BLaER1 (cell line): ENCODE measurements around the gene DAZAP1.

Experiments used
- H3K27ac ChIP-seq: shearing (Covaris generic); formaldehyde crosslinking; 2 replicates; pipeline ENCODE4 v1.8.1; 2022
- H3K27me3 ChIP-seq: shearing (Covaris generic); formaldehyde crosslinking; 2 replicates; pipeline ENCODE4 v1.8.1; 2022
- H3K36me3 ChIP-seq: shearing (Covaris generic); formaldehyde crosslinking; 2 replicates; pipeline ENCODE4 v1.8.1; 2022
- H3K4me1 ChIP-seq: shearing (Covaris generic); formaldehyde crosslinking; 2 replicates; pipeline ENCODE4 v1.8.1; 2022
- H3K4me2 ChIP-seq: shearing (Covaris generic); formaldehyde crosslinking; 2 replicates; pipeline ENCODE4 v1.8.1; 2022
- H3K4me3 ChIP-seq: shearing (Covaris generic); formaldehyde crosslinking; 2 replicates; pipeline ENCODE4 v1.8.1; 2022
- H3K9ac ChIP-seq: shearing (Covaris generic); formaldehyde crosslinking; 2 replicates; pipeline ENCODE4 v1.8.1; 2022
- H3K9me3 ChIP-seq: shearing (Covaris generic); formaldehyde crosslinking; 2 replicates; pipeline ENCODE4 v1.8.1; 2022
- H4K20me1 ChIP-seq: shearing (Covaris generic); formaldehyde crosslinking; 2 replicates; pipeline ENCODE4 v1.8.1; 2022
- Cebpa-rat ChIP-seq: shearing (Covaris generic); IDR thresholded peaks from 2 replicates; pipeline ENCODE4 v1.8.1; 2022

The DAZAP1 gene

DNA sequence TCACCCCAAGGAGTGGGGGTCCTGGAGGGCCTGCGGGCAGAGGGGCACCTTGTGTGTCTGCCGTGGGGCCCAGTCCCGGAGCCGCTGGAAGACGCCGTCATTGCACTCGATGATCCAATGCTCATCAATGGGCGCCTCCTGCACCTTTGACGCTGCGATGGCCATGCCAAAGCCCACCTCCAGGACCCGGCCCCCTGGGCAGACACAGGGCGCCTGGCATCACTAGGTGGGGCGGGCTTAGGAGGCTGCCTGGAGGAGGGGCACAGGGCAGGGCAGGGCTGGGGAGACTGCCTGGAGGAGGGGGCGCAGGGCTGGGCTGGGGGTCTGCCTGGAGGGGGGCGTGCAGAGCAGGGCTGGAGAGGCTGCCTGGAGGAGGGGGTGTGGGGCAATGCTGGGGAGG is 7.6 kb upstream of the DAZAP1 start:
- H3K9ac ChIP-seq, result peak overlapping the region; percentile 24; the same call in 1 of the 2 replicates
- no peak for TF ChIP-seq Cebpa-rat
- H3K36me3 ChIP-seq, result peaks cover 40% of the 10 kb centered on the region
- H4K20me1 ChIP-seq, result peaks cover 62% of the 10 kb centered on the region
- H3K4me3 ChIP-seq, result no peak overlapping the region
- H3K27me3 ChIP-seq, result no peaks in the 10 kb centered on the region
- H3K4me2 ChIP-seq, result peak overlapping the region; percentile 95
- H3K9me3 ChIP-seq, result no peaks in the 10 kb centered on the region
- H3K27ac ChIP-seq, result no peak overlapping the region
- H3K4me1 ChIP-seq, result peaks cover 84% of the 10 kb centered on the region

- H3K36me3 ChIP-seq, result peaks cover 32% of the 10 kb centered on the region
- H3K27ac ChIP-seq, result peak overlapping the region; percentile 83
- peak overlapping the region; percentile 95 for H3K4me2 ChIP-seq
- peak overlapping the region; percentile 89 for H3K9ac ChIP-seq
- H3K4me3 ChIP-seq, result peak overlapping the region; percentile 93
- H4K20me1 ChIP-seq, result peaks cover 54% of the 10 kb centered on the region
- H3K27me3 ChIP-seq, result no peaks in the 10 kb centered on the region
- no peaks in the 10 kb centered on the region for H3K9me3 ChIP-seq
- no peak for TF ChIP-seq Cebpa-rat
- H3K4me1 ChIP-seq, result peaks cover 85% of the 10 kb centered on the region
These were observed 6.9 kb upstream of the DAZAP1 start for GRCh38 chr19:1400281-1401137.

DNA sequence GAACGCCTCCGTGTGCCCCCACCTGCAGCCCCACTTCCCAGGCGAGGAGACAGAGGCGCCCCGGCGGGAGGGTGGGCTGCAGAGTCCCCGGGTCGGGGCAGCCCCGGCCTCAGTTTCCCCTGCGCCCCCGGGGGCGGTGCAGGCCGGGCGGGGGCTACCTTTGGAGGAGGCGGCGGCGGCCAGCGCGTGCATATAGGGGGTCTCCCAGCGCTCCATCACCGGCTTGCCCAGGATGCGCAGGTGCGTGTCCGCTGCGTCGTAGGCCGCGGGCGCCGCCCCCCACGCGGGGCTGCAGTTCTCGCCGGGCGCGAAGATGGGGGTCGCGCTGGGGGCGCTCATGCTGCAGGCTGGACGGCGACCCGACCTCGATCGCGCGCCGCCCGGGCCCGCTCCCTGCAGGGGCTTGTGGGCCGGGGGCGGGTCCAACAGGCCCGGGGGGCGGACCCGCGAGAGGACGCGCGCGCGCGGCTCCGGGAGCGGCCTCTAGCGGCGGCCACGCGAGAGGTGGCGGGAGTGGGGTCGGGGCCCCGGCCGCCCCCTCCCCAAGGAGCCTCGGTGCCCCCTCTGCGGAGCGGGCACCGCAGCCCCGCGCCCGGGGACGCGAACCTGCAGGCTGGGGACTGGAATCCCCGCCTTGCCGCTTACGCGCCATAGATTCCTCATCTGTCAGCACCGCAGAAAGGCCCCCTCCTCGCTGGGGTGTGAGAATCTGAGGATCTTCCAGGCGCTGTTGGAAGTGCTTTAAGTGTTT is 6.1 kb upstream of the DAZAP1 start, which contains the start of gene GAMT:
Gene GAMT (minus strand): TSS at position 405 of the 751 bp plus-strand sequence. CDS start 66 bp downstream, at position 339.
- H3K9ac ChIP-seq, result peak within 1 kb of the TSS; percentile 89
- no peaks in the 10 kb centered on the region for H3K27me3 ChIP-seq
- peak within 1 kb of the TSS; percentile 95 for H3K4me2 ChIP-seq
- H4K20me1 ChIP-seq, result peaks cover 46% of the 10 kb centered on the region
- no peak for TF ChIP-seq Cebpa-rat
- peaks cover 85% of the 10 kb centered on the region for H3K4me1 ChIP-seq
- H3K4me3 ChIP-seq, result peak within 1 kb of the TSS; percentile 93
- peaks cover 27% of the 10 kb centered on the region for H3K36me3 ChIP-seq
- no peaks in the 10 kb centered on the region for H3K9me3 ChIP-seq
- H3K27ac ChIP-seq, result peak within 1 kb of the TSS; percentile 83

DNA sequence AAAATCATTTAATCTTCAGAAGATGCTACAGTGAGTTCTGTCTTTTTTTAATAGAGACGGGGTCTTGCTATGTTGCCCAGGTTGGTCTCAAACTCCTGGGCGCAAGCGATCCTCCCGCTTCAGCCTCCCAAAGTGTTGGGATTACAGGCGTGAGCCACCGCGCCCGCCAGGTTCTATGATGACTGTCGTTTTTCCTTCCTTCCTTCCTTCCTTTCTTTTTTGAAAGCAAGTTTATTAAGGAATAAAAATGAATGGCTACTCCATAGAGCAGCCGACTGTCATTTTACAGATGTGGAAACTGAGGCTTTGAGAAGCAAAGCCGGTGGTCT is 5.5 kb upstream of the DAZAP1 start:
- H3K9ac ChIP-seq, result peak overlapping the region; percentile 89
- peak overlapping the region; percentile 83 for H3K27ac ChIP-seq
- peak overlapping the region; percentile 95 for H3K4me2 ChIP-seq
- H3K36me3 ChIP-seq, result peaks cover 27% of the 10 kb centered on the region
- no peaks in the 10 kb centered on the region for H3K9me3 ChIP-seq
- TF ChIP-seq Cebpa-rat, result no peak
- peak overlapping the region; percentile 93 for H3K4me3 ChIP-seq
- peaks cover 41% of the 10 kb centered on the region for H4K20me1 ChIP-seq
- no peaks in the 10 kb centered on the region for H3K27me3 ChIP-seq
- peaks cover 85% of the 10 kb centered on the region for H3K4me1 ChIP-seq

GRCh38 chr19:1402411-1403070 is 4.8 kb upstream of the DAZAP1 start:
- Histone ChIP-seq H3K27me3 (no peaks in the 10 kb centered on the region), H3K9ac (0 out of 2 replicates have a peak overlapping the region, but pooled peaks have one; percentile 46), H3K4me2 (peak overlapping the region; percentile 95), H3K4me1 (peaks cover 79% of the 10 kb centered on the region), H3K27ac (peak overlapping the region; percentile 32; the same call in 1 of the 2 replicates), H3K36me3 (peaks cover 21% of the 10 kb centered on the region), H4K20me1 (peaks cover 34% of the 10 kb centered on the region), H3K9me3 (no peaks in the 10 kb centered on the region), H3K4me3 (peak overlapping the region; percentile 93; the same call in 1 of the 2 replicates)
- TF ChIP-seq Cebpa-rat, result no peak

DNA sequence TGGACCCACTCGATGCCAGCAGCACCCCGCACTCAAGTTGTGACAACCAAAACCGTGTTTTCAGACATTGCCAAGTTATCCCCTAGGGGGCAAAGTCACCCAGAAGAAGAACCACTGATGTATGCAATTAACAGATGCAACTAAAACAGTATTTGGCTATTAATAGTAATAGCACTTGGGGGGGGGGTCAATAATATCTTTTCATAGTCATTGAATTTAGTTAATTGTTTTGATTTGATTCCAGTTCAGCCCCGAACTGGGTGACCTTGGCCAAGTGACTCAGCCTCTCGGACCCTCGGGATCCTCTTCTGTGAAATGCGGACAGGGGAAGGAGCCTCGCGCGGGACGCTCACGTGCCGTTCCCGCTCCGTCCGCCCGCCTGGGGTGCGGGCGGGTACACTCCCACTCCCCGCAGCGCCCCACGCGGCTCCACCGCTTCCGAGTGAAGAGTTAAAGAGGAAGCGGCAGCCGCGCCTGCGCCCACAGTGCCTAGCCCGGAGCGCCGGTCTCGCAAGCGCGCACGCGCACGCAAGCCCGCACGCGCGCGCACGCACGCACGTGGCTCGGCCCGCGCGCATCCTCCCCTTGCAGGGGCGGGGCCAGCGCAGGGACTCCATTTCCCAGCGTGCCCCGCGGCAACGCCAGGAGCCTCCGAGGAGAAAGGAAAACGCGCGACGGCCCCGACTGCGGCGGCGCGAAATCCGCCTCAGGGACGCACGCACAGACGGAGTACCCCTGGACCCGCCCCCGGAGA is 435 bp upstream of the DAZAP1 start:
- H3K27me3 ChIP-seq, result no peaks in the 10 kb centered on the region
- peak overlapping the region; percentile 79 for H3K4me2 ChIP-seq
- H3K4me3 ChIP-seq, result peak overlapping the region; percentile 100
- TF ChIP-seq Cebpa-rat, result no peak
- peaks cover 30% of the 10 kb centered on the region for H3K36me3 ChIP-seq
- peaks cover 36% of the 10 kb centered on the region for H4K20me1 ChIP-seq
- H3K4me1 ChIP-seq, result peaks cover 77% of the 10 kb centered on the region
- no peaks in the 10 kb centered on the region for H3K9me3 ChIP-seq
- peak overlapping the region; percentile 100 for H3K9ac ChIP-seq
- peak overlapping the region; percentile 100 for H3K27ac ChIP-seq

DNA sequence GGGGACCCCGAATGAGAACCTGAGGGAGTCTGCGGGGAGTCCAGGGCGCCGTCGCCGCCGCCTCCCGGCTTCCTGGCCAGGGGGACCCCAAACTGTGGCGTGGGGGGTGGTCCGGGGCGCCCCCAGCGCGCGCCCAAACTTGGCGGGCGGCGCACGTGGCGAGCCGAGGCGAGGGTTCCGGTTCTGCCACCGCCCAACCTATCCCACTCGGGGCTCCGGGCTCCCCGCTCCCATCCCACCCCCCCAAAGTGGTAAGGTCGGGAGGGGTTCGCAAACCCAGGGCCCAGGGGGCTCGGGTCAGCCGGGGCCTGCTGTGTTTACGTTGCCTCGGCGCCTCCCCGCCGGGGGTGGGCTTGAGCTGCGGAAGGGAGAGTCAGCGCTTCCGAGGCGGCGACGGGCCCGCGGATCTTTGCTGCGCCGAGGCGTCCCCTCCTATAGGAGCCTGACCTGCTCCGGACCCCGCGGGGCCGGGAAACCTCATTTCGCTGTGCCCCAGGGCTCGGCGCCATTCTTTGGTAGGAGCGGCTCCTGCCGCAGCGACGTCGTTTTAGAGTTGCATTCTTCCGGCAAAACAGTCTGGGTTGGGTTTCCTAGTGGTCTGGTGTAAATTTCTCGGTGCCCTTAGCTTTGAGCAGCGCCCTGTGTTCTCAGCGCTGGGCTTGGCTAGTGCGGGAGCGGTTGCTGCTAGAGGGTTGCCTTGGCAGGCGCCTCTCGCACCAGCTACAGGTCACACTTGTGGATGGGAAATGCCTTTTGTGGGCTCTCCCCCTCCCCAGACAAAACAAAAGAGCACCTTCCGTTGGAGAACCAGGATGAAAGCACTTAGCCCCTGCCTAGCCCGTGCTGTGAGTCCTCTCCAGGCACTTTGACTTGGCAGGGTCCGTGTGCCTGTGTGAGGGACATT is 1.2 kb downstream of the DAZAP1 start:
- Histone ChIP-seq H3K4me1 (peaks cover 77% of the 10 kb centered on the region), H3K27ac (peak overlapping the region; percentile 100), H4K20me1 (peaks cover 52% of the 10 kb centered on the region), H3K4me2 (peak overlapping the region; percentile 93), H3K9ac (peak overlapping the region; percentile 100), H3K4me3 (peak overlapping the region; percentile 100), H3K36me3 (peaks cover 46% of the 10 kb centered on the region), H3K27me3 (no peaks in the 10 kb centered on the region), H3K9me3 (no peaks in the 10 kb centered on the region)
- TF ChIP-seq Cebpa-rat, result no peak

DNA sequence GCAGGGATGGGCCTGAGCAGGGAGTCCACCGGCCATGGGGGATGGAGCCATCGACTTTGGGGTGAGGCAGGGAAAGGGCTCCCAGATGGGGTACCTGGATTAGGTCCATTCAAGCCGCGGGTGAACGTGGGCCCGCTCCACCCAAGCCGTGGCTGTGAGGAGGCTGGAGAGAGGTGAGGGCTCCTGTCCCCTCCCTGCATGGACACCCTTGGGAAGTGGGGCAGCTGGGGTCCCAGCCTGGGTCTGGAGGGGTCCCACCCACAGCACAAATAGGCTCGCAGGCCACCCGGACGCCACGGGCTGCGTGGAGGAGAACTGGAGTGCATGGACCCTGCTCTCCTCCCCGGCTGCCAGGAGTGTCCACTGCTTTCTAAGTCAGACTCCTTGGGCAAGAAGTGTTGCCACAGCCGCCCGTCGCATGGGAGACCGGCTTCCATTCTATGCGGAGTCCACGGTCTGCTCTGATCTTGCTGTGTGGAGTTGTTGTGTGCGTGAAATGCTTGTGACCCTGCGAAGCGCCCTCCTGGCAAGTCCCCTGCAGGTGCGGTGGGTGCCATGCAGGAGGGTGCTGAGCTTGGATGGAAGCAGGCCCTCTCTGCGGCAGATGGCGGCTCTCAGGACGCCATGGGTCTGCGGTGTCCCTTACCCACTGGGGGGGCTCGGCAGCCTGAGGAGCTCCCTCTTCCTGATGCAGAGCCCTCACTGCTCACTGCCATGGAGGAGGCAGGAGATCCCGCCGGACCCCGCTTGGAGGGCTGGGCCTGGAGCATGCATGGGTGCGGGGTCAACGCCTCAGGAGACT is 2.0 kb downstream of the DAZAP1 start:
- Histone ChIP-seq H4K20me1 (peaks cover 61% of the 10 kb centered on the region), H3K9me3 (no peaks in the 10 kb centered on the region)

More for the DNA sequence above, 2.0 kb downstream of the DAZAP1 start:
- peak overlapping the region; percentile 100 for H3K27ac ChIP-seq
- no peaks in the 10 kb centered on the region for H3K27me3 ChIP-seq
- peak overlapping the region; percentile 100 for H3K9ac ChIP-seq
- H3K4me3 ChIP-seq, result peak overlapping the region; percentile 100
- no peak for TF ChIP-seq Cebpa-rat
- peak overlapping the region; percentile 93 for H3K4me2 ChIP-seq
- H3K36me3 ChIP-seq, result peaks cover 55% of the 10 kb centered on the region
- H3K4me1 ChIP-seq, result peaks cover 75% of the 10 kb centered on the region
